GM12872 (cell line): ENCODE measurements around the gene SESN3.
A peak's percentile ranks its signal among the peaks of the same experiment; 100 is the strongest.

Experiments used
- CTCF ChIP-seq: IDR thresholded peaks from 3 replicates; pipeline ENCODE4 v1.5.1; 2011; ENCODE audit warnings: low read depth, mild to moderate bottlenecking, low read length, moderate library complexity; ENCODE audit not compliant: insufficient read depth

The SESN3 gene

GRCh38 chr11:95147364-95147905 is 83.6 kb downstream of the SESN3 start:
- no peak for TF ChIP-seq CTCF

- no peak for TF ChIP-seq CTCF
These were observed 85.5 kb downstream of the SESN3 start for GRCh38 chr11:95145430-95146060.

DNA sequence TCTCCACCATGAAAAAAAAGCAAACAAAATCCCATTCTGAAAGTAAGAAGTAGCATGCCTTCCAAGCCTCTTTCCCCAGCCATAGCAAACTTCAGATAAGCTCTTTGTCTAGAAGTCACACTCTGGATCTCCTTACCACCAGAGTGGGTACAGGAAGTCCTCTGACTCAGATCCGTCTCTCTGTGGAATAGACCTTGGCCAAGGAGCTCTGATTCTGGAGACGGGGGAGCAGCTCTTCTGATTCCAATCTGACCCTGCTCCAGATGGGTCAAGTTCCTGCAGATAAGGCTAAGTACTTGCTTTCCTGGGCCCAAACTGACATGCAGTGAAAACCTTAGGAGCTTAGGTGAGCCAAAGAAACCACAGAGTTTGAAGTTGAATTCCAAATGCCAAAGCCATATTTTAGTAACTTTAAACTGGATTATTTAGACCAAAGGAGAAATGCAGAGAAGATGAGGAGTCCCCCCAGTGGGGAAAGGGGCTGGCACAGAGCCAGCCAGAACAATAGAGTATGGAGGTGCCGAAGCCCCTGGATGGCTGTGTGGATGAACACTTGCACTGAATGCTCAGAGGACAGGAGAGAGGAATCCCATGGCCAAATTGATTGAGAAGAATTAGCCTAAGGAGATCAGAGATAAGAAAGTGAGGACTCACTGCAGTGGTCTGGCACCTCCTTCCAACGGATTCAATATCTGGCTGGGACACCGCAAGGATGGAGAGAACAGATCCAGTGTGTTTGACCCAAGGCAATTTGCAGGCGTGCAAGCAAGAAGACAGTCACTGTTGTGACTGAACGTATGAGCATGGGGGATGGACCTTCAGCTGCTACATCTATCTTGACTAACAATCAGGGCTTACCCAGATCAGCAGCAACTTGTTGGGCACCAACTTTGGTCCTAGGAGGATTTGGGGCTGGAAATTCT is 86.4 kb downstream of the SESN3 start:
- no peak for TF ChIP-seq CTCF

DNA sequence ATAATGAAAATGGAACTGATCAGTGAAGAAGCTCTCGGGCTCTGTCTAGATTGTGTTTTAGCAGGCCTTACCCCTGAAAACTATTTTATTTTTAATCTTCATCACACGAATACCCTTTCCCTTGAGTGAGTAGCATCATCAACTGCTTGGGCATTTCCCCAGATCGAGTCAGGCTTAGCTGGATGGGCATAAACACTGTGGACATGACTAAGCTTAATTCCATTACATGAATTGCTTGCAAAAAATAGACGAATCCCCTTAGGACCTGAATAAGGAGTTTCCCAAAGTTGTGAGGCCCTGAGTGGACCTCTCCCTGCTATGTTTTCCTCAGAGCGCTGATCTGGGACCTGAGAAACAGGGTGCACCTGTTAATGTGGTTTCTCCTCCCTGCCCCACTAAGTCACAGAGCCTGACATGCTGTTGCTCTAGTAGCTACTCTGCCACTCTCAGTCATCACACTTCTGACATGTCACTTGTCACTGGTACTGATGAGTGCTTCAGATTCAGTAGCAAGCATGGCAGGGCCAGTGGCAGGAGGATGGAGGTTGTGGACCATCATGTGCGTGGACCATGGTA is 87.8 kb downstream of the SESN3 start:
- TF ChIP-seq CTCF: no peak

- TF ChIP-seq CTCF: no peak
These were observed 88.6 kb downstream of the SESN3 start for GRCh38 chr11:95142431-95142830.

GRCh38 chr11:95140397-95141033 is 90.5 kb downstream of the SESN3 start:
- no peak for TF ChIP-seq CTCF

DNA sequence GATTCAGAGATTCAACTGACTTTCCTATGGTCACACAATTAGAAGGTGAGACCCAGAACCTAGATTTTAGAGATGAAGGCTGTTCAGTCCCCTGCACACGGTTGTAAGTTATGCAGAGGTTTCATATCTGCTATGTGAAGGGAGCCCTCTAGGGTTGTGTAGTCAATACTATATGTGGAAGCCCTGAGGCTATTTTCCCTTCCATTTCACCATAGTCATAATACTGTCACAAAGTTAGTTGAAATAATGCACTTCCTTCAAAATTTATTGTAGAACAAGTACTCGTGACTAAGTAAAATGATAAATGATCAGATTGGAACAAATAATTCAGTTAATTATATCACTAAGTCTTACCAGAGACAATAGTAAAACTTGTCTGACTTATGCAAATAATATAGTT is 92.6 kb downstream of the SESN3 start:
- TF ChIP-seq CTCF: peak; percentile 43; the same call in 2 of the 3 replicates
